Esophagus muscularis mucosa (tissue), 2 donors: Measurements from ENCODE around the gene PTPRT.

Experiments
- EP300 ChIP-seq: sonication (generic); formaldehyde crosslinking; IDR thresholded peaks from one replicate; pipeline ENCODE4 v1.6.1; 2017; ENCODE audit warnings: antibody characterized with exemption
- POLR2A ChIP-seq: fragments of 450-650 bp; IDR thresholded peaks from one replicate; pipeline ENCODE4 v1.6.1; 2017; ENCODE audit warnings: antibody characterized with exemption, moderate library complexity, mild to moderate bottlenecking, low read depth

DNA sequence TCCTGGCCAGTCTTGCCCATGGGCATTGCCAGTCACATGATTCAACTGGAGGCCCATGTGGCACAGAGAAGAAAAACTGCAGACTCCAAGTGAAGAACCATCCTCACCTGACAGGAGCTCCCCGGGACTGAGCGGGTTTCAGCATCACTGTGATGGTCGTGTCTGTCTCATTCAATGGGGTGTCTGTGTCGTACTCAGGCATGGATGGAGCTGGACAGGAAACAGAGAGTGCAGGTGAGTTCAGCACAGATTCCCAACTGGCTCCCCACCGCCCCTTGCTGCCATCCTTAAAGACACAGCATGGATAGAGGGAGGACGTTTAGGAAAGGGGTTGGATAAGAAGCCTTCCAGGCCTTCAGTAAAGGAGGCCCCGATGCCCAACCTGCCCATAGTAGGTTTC is 839.2 kb downstream of the PTPRT start:
- TF ChIP-seq EP300 = no peak
- no peak for TF ChIP-seq POLR2A
